ENCODE measurements around the gene DKK3.

DKK3 gene

GRCh38 chr11:11958403-11959231 is 49.8 kb downstream of the DKK3 start:
- FAIRE-seq (no peak), DNase-seq (ENCODE audit: insufficient read length, low spot score) (no peak)
- TF ChIP-seq POU2F2 (IDR thresholded peaks at IDR 0.05; ENCODE audit: low read depth, low read length) (no peak), SPI1 (IDR thresholded peaks at IDR 0.05; ENCODE audit: low read depth, low read length) (no peak), PAX5 (IDR thresholded peaks at IDR 0.05; ENCODE audit: insufficient read depth, low read length, severe bottlenecking) (no peak), POLR2A (IDR thresholded peaks at IDR 0.05; ENCODE audit: low read depth, low read length) (no peak), TAF1 (IDR thresholded peaks at IDR 0.05; ENCODE audit: low read depth, low read length) (no peak), POLR2AphosphoS5 (IDR thresholded peaks at IDR 0.05; ENCODE audit: low read depth, low read length) (no peak)

DNA sequence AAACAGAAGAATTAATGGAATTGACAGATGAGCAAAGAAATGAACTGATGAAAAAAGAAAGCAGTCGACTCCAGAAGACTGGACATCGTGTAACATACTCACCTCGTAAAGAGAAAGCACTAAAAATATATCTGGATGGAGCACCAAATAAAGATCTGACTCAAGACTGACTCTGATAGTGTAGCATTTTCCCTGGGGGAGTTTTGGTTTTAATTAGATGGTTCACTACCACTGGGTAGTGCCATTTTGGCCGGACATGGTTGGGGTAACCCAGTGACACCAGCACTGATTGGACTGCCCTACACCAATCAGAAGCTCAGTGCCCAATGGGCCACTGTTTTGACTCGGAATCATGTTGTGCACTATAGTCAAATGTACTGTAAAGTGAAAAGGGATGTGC is 52.4 kb downstream of the DKK3 start:
- TF ChIP-seq PAX5 (IDR thresholded peaks at IDR 0.05; ENCODE audit: insufficient read depth, low read length, severe bottlenecking) (no peak), SPI1 (IDR thresholded peaks at IDR 0.05; ENCODE audit: low read depth, low read length) (no peak), POLR2A (IDR thresholded peaks at IDR 0.05; ENCODE audit: low read depth, low read length) (no peak), TAF1 (IDR thresholded peaks at IDR 0.05; ENCODE audit: low read depth, low read length) (no peak)
- DNase-seq (ENCODE audit: insufficient read length, low spot score): no peak
- FAIRE-seq: no peak

DNA sequence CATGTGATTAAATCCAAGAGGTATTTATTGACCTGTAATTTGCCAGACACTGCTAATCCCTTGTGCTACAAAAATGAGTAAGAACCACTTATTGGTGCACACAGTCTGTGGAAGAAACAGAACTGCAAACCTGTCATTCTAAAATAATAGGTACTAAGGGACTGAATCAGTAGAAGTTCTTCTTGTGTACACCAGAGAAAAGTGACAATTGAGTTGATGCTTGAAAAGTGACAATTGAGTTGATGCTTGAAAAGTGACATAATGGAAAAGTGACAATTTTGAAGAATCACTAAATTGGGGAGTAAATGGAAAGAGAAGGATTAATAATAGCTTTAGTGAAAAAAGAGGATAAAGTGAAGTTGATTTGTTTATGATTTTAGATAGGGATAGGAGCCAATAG is 56.4 kb downstream of the DKK3 start:
- FAIRE-seq (peak; percentile 40), DNase-seq (ENCODE audit: insufficient read length, low spot score) (no peak)
- TF ChIP-seq PAX5 (IDR thresholded peaks at IDR 0.05; ENCODE audit: insufficient read depth, low read length, severe bottlenecking): no peak
- no peak for TF ChIP-seq POLR2A (IDR thresholded peaks at IDR 0.05; ENCODE audit: low read depth, low read length)
- no peak for TF ChIP-seq POU2F2 (IDR thresholded peaks at IDR 0.05; ENCODE audit: low read depth, low read length)
- no peak for TF ChIP-seq POLR2AphosphoS5 (IDR thresholded peaks at IDR 0.05; ENCODE audit: low read depth, low read length)
- TF ChIP-seq SPI1 (IDR thresholded peaks at IDR 0.05; ENCODE audit: low read depth, low read length): no peak
- no peak for TF ChIP-seq TAF1 (IDR thresholded peaks at IDR 0.05; ENCODE audit: low read depth, low read length)

- FAIRE-seq: no peak
- TF ChIP-seq SPI1 (IDR thresholded peaks at IDR 0.05; ENCODE audit: low read depth, low read length) (no peak), PAX5 (IDR thresholded peaks at IDR 0.05; ENCODE audit: insufficient read depth, low read length, severe bottlenecking) (no peak), TAF1 (IDR thresholded peaks at IDR 0.05; ENCODE audit: low read depth, low read length) (no peak), POLR2A (IDR thresholded peaks at IDR 0.05; ENCODE audit: low read depth, low read length) (no peak), POLR2AphosphoS5 (IDR thresholded peaks at IDR 0.05; ENCODE audit: low read depth, low read length) (no peak), POU2F2 (IDR thresholded peaks at IDR 0.05; ENCODE audit: low read depth, low read length) (no peak)
- DNase-seq (ENCODE audit: insufficient read length, low spot score): no peak
These were observed 58.9 kb downstream of the DKK3 start for GRCh38 chr11:11949482-11949881.

GRCh38 chr11:11948242-11948947 is 60.0 kb downstream of the DKK3 start:
- FAIRE-seq: no peak
- TF ChIP-seq PAX5 (IDR thresholded peaks at IDR 0.05; ENCODE audit: insufficient read depth, low read length, severe bottlenecking) (no peak), POLR2AphosphoS5 (IDR thresholded peaks at IDR 0.05; ENCODE audit: low read depth, low read length) (no peak), TAF1 (IDR thresholded peaks at IDR 0.05; ENCODE audit: low read depth, low read length) (no peak), SPI1 (IDR thresholded peaks at IDR 0.05; ENCODE audit: low read depth, low read length) (no peak), POLR2A (IDR thresholded peaks at IDR 0.05; ENCODE audit: low read depth, low read length) (no peak), POU2F2 (IDR thresholded peaks at IDR 0.05; ENCODE audit: low read depth, low read length) (no peak)
- DNase-seq (ENCODE audit: insufficient read length, low spot score): no peak

GRCh38 chr11:11947825-11948224 is 60.6 kb downstream of the DKK3 start:
- FAIRE-seq (no peak), DNase-seq (ENCODE audit: insufficient read length, low spot score) (no peak)
- TF ChIP-seq SPI1 (IDR thresholded peaks at IDR 0.05; ENCODE audit: low read depth, low read length): no peak

DNA sequence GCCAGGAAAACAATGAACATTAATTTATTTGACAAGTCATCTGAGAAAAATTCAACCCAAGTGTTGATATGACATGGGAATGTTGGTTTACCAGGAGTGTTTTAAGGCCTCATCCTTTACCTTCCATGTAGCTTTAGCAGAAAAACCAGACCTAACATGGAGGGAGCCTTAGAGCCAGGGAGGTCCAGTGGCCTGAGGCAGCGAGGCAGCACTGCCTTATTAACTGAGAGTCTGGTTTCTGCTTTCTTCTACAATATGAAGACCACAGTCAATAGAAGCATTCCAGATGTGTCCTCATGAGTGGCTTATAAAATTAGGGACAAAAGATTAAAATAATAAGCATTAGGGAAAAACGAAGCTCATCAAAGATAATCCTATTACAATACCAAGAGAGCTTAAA is 61.5 kb downstream of the DKK3 start:
- DNase-seq (ENCODE audit: insufficient read length, low spot score) (no peak), FAIRE-seq (no peak)
- TF ChIP-seq PAX5 (IDR thresholded peaks at IDR 0.05; ENCODE audit: insufficient read depth, low read length, severe bottlenecking) (no peak), SPI1 (IDR thresholded peaks at IDR 0.05; ENCODE audit: low read depth, low read length) (no peak), POLR2AphosphoS5 (IDR thresholded peaks at IDR 0.05; ENCODE audit: low read depth, low read length) (no peak), POU2F2 (IDR thresholded peaks at IDR 0.05; ENCODE audit: low read depth, low read length) (no peak), POLR2A (IDR thresholded peaks at IDR 0.05; ENCODE audit: low read depth, low read length) (no peak), TAF1 (IDR thresholded peaks at IDR 0.05; ENCODE audit: low read depth, low read length) (no peak)

- FAIRE-seq: no peak
- no peak for TF ChIP-seq PAX5 (IDR thresholded peaks at IDR 0.05; ENCODE audit: insufficient read depth, low read length, severe bottlenecking)
- no peak for TF ChIP-seq POLR2A (IDR thresholded peaks at IDR 0.05; ENCODE audit: low read depth, low read length)
- TF ChIP-seq SPI1 (IDR thresholded peaks at IDR 0.05; ENCODE audit: low read depth, low read length): no peak
- TF ChIP-seq POU2F2 (IDR thresholded peaks at IDR 0.05; ENCODE audit: low read depth, low read length): no peak
- no peak for TF ChIP-seq POLR2AphosphoS5 (IDR thresholded peaks at IDR 0.05; ENCODE audit: low read depth, low read length)
- TF ChIP-seq TAF1 (IDR thresholded peaks at IDR 0.05; ENCODE audit: low read depth, low read length): no peak
- no peak for DNase-seq (ENCODE audit: insufficient read length, low spot score)
These were observed 62.2 kb downstream of the DKK3 start for GRCh38 chr11:11946180-11946579.

GRCh38 chr11:11944444-11944843 is 64.0 kb downstream of the DKK3 start:
- FAIRE-seq: no peak
- DNase-seq (ENCODE audit: insufficient read length, low spot score): no peak
- TF ChIP-seq TAF1 (IDR thresholded peaks at IDR 0.05; ENCODE audit: low read depth, low read length) (no peak), POLR2AphosphoS5 (IDR thresholded peaks at IDR 0.05; ENCODE audit: low read depth, low read length) (no peak), SPI1 (IDR thresholded peaks at IDR 0.05; ENCODE audit: low read depth, low read length) (no peak), POLR2A (IDR thresholded peaks at IDR 0.05; ENCODE audit: low read depth, low read length) (no peak), PAX5 (IDR thresholded peaks at IDR 0.05; ENCODE audit: insufficient read depth, low read length, severe bottlenecking) (no peak), POU2F2 (IDR thresholded peaks at IDR 0.05; ENCODE audit: low read depth, low read length) (no peak)
